CD1c-positive myeloid dendritic cell (primary cell): ENCODE results near the gene DYSF.

Experiments used
- DNase-seq: peaks from one replicate; pipeline ENCODE4 v3.0.0-alpha.2; 2016; ENCODE audit errors: extremely low spot score

Gene DYSF

DNA sequence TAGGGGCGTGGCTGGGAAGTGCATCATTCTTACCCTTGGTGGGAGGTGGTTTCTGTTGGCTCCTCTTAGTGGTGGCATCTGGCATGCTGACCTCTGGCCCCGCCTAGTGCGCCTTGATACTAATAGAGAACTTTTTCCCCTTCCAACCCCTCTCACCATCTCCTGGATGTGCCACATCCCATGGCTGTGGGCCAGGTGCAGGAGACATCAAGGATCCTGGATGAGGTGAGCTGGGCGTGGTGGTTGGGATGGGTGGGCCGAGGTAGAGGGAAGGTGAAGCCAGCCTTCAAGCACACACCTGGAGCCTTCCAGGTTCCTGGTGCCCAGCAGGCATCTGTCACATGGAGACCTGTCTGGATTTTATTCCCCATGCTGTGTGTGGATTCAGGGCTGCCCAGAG lies 149.2 kb downstream of the DYSF start:
- no peak for DNase-seq

DNA sequence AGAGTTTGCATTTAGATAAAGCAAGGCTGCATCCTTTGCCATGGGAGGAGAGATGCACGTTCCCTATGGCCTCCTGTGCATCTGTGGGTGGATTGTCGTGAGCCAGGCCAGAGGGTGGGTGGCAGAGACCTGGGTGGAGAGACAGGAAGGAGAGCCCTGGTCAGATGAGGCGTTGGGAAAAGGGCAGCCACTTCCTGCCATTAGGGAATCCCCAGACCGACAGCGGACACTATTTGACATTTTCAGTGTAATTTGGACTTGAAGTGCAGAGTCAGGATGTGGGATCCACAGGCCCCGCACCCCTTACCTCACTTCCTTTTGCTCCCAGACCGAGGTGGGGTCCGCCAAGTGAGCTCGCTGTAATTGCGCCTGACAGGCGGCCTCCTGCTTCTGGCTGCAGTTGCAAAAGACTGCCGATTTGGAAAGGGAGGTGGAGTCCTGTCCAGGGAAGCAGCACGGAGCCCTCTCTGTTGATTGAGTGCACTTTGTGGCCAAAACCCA lies 150.0 kb downstream of the DYSF start:
- peak; percentile 10 for DNase-seq

DNA sequence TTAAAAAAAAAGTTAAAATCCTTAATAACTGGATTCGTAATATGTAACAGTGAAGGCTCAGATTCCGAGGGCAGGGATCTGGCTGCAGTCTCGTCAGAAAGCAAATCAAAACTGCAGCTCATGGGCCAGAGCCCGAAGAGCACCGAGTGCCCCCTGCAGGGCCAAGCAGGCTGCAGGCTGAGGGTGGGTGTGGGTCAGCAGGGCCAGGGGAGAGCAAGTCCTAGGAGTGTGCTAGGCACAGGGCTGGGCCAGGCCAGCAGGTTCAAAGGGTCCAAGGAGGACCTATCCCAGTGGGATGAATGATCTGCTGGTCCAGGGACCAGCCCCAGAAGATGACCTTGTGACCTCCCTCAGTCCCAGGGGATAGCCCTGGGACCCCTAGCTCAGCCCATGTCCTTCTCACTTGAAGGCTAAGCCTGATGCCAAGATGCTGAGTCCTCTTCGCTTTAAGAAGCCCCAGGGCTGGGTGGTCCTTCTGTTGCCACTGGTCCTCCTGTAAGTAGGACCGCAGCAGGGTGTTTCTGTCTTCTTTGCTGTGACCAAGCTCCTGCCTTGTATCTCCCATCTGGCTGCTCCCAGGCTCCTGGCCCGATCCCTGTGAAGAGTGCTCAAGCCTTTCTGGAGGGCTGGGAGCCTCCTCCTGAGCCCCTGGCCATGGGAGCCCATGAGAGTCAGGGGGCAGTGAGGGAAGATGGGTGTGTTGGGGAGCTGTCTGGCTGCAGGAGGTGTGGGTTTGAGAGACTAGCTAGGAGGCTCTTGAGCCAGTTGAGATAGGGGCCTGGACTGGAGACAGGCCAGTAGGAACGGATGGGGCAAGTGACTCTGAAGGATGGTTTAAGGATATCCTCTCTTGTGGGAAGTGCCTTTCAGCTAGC lies 150.7 kb downstream of the DYSF start:
- DNase-seq = no peak

DNA sequence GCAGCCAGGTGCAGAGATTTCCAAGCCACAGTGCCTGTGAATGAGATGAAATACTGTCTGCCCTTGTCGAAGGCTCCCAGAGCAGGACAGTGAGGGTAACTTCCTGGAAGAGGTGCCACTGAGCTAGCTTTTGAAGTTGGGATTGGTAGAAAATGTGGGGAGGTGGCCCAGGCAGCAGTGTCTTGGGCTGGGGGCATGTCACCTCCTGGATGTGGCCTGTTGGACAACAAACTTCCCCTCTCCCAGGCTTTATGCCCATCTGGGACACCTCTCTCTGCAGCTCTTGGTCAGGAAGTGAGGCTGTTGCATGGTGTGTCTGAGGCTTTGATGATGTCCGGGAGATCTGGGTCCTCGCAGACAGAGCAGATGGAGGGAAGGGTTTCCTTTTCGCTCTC lies 151.4 kb downstream of the DYSF start:
- DNase-seq = no peak

DNA sequence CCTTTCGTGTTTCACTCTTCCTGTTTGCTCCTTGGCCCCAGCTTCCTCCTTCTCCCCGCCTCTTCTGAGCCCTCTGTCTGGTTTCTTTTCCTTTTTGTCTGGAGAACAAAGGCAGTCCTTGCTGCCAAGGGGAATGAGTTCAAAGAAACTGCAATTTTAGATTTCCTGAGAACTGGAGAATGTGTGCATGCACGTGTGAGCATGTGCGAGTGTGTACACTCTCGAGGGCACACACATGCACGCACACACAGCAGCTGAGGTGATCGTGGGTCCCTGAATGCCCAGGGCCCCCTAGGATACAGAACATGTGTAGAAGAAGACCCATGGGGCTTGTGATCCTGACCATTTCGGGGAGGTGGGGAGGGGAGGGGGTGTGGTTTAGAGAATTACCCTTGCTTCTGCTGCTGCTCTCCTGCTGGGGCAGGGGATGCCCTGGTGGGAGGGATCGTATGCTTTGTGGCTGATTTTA lies 151.8 kb downstream of the DYSF start:
- DNase-seq = no peak

DNA sequence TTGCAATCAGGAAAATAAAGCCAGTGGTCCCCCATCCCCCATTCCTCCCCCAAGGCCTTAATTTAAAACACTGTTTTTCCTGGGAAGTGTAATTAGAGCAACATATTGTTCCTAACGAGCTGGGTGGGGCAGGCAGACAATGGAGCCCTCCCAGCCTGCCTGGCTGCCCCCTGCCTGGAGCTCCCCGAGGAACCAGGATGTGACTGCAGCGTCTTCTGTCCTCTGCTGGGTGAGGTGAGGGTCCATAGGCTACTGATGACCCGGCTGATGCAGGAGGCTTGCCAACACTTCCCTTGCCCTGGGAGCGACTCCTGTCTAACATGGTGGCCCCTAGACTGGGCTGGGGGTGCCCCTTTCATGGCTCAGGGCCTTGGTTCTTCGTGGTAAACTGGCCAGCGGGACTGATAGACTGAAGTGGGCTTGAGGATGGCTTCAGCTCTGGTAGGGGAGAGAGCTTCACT lies 152.4 kb downstream of the DYSF start:
- DNase-seq = no peak

DNA sequence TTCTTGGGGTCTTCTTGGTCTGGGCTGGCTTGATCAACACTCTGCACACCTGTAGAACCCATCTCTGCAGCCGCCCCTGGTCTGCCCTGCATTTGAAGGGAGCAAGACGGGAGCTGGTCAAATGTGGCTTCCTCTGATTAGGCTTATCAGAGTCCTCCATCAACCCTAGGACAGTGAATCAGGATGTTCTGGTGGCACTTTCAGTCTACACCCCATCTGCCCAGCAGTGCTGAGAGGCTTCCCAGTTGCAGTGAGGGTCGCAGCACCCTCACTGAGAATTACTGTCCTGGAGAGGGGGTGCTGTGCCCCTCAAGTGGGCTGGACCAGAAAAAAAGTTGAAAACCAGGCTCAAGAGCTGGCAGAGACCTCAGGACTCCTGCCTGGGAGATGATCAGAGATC lies 152.9 kb downstream of the DYSF start:
- no peak for DNase-seq

DNA sequence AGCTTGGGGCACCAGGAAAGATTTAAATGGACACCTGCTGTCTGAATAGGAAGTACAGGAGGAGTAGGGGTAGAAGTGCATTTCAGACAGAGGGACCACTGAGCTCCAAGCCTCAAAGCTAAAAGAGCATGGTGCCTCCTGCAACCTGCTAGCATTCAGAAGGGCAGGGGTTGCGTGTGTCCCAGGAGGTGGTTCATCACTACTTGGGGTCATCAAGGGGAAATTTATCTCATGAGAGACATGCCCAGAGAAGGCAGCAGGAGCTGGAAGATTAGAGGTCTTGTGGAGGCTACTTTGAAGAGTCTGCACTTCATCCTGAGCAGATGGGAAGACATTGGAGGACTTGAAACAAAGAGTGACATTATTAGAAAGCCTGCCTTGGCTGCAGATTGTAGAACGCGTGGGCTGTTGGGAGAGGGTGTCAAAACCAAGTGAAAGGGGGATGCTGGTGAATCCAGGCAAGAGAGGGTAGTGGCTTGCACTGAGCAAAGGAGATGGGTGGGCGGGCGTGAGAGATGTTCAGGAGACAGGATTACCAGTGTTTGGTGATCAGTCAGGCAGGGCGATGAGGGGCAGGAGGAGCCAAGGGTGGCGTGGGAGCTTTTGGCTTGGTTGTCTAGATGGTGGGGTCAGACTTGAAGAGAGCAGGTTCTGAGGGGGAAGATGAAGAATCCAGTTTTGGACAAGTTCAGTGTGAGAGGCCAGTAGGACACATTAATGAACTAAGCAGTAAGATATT lies 154.0 kb downstream of the DYSF start:
- DNase-seq = no peak

DNA sequence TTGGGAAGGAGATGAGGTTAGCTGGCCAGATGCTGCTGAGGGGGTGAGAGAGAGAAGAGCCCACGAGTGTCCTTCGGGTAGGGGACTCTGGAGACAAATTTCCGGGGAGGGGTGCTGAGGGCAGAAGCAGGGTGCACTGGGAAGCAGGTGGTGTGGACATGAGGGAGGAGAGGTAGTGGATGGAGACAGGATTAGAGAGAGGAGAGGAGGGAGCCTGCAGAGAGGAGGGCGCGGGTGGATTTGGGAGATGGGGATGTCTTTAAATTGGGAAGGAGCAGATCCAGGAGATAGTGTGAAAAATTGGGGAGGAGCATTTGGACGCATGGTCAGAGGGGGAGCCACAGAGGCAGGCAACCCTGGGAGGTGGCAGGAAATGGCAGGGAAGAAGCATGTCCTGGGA lies 154.7 kb downstream of the DYSF start:
- no peak for DNase-seq

DNA sequence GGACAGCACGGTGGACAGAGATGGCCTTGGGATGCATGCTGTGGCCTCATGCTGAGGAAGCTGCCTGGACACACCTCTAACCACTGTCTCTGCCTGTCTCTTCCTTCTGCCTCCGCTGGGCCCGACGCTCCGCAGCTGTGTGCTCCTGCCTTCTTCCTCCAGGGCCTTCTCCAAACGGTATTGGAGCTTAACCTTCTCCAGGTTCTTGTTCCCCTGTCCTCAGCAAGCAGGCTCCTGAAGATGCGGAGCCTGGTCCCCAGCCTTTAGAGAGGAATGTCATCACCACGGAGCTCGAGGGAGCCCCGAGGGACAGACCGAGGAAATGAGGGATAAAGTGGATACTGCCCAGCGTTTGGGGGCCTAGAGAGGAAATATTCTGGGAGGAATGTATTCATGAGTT lies 155.1 kb downstream of the DYSF start:
- no peak for DNase-seq

DNA sequence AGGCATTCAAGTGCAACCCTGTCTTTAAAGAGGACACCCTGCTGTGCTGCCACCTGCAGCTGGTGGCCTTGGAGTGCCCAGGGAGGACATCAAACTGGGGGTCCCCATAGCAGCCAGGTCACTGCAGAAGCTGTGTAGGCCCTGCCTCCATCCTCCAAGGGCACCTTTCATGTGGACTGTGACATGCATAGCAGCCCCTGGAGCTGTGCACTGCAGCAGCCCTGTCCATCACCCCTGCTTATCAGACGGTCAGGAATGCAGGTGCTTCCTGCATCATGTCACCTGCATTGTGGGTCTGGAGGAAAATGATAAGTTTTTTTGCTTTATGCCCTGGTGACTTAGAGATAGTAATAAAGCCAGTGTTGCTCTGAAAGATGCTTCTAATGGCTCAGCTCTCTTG lies 155.7 kb downstream of the DYSF start:
- no peak for DNase-seq

DNA sequence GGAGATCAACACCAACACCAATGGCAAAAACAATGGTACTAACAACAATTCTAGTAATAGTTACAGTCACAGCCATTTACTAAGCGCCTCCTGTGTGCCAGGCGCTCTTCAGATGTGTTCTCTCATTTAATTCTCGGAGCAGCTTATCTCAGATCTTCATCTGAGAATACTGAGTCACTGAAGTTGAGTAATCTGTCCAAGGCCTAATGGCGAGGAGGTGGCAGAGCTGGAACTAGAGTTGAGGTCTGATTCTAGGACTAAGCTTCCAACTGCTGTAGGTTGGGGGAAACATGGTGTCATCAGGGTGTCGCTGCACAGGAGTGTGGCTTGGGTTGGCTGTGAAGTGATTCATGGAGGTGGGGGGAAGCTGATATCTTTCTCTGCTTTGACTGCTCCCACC lies 156.1 kb downstream of the DYSF start:
- DNase-seq = no peak

DNA sequence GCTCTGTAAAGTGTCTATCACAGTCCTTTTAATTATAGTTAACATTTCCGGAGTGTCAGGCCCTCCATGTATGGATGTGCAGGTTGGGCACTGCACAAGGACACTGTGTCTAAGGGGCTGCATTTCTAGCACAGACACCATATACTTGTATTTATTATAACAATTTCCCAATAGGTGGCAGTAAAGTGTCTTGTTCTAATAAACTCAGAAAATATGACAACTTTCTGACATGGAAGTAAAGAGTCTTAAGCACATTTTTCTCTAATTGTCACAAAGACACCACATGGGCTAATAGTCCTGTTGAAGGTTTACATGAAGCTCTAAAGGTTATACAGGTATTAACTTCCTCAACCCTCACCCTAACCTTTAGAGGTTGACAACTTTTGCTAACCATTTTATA lies 156.6 kb downstream of the DYSF start:
- DNase-seq = peak; percentile 39

DNA sequence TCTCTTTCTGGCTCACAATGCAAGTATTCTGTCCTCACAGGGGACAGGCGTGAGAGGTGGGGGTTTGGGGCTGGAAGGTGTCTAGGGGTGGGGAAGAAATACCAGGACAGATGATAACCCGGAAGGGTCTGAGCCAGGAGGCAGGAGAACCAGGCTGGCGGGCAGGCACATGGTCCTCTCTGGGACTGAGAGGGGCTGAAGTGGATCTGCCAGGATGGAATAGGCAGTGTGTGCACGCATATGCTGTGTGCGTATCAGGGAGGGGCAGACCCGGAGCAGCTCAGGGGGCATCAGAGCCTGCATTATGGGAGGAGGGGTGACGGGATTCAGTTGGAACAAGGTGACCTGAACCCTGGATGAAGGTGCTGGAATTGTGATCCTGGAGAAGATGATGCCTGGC lies 157.3 kb downstream of the DYSF start:
- no peak for DNase-seq

DNA sequence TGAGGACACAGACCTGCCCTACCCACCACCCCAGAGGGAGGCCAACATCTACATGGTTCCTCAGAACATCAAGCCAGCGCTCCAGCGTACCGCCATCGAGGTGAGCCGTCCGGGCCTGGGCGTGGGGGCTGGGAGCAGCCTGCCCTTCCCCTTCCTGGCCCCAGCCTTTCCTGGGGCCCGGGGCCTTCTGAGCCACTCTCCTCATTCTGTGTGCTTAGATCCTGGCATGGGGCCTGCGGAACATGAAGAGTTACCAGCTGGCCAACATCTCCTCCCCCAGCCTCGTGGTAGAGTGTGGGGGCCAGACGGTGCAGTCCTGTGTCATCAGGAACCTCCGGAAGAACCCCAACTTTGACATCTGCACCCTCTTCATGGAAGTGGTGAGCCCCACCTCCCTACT lies 157.9 kb downstream of the DYSF start:
- no peak for DNase-seq

DNA sequence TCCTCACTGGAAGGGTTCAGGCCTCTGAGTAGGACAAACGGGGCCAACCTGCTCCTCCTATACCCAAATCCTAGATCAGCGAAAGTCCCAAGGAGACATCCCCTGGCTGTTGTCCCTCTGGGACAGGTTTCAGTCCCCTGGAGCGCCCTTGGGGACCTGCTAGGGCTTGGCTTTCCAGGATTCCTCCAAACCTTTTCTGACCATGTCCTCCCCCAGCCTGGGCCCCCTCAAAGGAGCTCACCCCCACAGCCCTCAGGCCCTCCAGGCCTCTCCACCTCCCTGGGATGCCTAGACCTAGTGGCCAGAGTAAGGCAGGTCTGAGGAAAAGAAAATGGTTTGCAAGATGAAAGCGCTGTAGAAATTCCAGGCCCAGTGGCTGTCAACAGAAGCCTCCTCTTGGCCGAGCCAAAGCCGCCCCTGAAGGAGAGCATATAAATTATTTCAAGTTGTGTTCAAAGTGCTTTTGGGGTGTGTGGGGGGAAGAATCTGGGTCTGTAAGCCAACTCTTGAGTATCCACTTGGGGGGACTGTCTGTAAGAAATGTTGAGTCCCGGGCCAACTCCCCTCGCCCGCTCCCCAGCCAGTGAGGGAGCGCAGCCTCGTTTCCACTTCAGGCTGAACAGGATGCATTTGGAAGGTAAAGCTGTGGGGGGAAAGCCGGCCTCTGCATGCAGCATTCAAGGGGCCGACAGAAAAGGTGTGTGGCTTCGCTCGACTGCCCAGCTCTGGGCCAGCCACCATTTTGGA lies 158.6 kb downstream of the DYSF start:
- DNase-seq = no peak

DNA sequence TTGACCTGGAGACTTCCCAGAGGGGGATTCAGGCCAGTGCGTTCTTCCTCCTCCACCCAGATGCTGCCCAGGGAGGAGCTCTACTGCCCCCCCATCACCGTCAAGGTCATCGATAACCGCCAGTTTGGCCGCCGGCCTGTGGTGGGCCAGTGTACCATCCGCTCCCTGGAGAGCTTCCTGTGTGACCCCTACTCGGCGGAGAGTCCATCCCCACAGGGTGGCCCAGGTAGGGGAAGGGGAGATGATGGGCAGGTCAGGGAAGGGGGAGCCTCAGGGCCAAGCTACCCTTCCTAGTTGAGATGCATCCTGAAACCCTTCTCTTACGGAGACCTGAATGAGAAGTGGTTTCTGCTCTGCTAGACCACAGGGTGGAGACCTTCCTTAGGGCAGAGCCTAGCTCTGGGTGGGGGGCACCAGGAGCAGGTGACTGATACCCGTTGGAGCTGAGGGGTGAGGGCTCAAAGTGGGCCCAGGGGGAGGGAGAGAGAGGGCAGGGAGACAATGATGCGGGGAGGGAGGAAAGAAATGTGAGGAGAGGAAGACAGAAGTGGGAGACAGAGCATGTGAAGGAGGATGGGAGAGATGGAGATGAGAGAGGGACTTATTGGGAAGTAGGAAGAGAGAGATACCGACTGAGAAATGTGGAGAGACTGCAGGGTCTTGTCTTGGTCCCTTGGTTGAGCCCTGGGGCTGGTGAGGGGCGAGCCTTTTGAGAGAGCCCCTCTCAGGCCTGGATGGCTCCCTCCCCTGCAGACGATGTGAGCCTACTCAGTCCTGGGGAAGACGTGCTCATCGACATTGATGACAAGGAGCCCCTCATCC lies 159.4 kb downstream of the DYSF start:
- no peak for DNase-seq

DNA sequence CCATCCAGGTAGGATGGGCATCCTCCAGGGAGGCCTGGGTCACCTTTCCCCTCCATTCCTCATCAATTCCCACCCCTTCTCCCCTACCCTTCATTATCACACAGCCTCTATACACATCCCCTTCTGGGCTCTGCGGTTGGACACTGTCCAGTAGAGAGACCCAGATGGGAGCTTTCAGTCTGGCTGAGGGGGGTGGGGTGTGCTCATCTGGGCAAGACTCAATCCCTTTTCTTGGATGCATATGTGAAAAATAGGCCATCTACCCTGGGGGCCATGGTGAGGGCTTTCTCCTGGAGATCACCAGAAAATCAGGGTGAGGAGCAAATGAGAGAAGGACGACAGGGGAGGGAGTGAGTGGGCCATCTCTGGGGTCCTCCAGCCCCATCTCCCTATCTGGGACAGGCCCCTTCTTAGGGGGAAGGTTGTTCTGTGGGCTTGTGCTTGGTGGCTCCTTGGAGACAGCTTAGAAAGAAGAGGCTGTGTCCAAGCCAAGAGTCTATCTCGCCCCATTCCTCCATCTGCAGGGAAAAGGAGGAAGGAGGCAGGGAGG lies 160.1 kb downstream of the DYSF start:
- DNase-seq = no peak

DNA sequence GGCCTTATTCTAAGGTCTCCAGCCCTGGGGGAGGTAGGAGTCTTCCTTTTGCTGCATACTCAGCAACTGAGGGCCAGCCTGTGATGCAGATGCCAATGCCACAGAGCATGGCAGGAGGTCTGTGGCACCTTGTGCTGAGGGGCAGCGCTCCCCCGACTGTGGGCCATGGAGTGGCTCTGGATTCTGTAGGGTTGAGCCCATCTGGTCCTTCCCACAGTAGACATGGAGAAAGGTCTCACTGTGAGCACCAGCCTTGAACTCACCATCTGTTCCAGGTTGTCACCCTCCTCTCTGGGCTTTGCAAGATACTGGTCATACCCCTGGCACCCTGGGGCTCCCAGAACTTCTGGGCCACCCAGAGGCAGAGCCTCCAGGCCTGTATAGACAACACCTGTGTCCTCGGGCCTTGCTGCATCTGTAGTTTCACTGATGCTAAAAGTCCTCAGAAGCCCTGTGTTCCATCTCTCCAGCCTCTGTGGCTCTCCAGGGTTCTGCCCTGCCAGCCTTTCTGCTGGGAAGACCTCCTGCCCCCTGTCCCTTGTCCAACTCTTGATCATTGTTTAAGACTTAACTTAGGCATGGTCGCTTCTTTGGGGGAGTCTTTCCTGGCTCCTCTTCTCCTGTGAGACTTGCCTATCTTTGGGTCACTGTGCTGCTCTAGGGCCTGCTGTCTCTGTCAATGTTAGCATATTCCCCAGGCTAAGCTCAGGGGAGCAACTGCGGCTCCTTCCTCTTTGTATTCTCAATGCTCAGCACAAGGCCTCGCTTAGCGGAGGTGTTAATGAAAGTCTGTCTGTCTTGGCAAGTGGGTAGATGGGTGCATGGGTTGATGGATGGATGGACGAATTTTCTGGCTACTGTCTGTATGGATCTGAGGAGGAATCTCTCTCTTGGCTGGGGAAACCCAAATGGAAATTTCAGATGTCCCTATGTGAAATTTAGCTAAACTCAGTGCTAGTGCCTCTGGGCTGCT lies 160.9 kb downstream of the DYSF start:
- no peak for DNase-seq
